Neural cell (in vitro differentiated cells): ENCODE results near the gene CCDC88C.
"Not testable (repeated sequence)": the region's sequence is repeated elsewhere in the genome, so short reads cannot be mapped to it uniquely, and the experiment has no call there.

Source experiments
- CTCF ChIP-seq: fragments of 450-650 bp; IDR thresholded peaks from 2 replicates; pipeline ENCODE4 v1.5.1; 2014; ENCODE audit warnings: antibody characterized with exemption, mild to moderate bottlenecking, moderate library complexity; ENCODE audit not compliant: poor library complexity, severe bottlenecking
- EP300 ChIP-seq: fragments of 450-650 bp; conservative IDR thresholded peaks from 2 replicates; pipeline ENCODE4 v1.6.1; 2014; ENCODE audit warnings: antibody characterized with exemption, mild to moderate bottlenecking, moderate library complexity; ENCODE audit not compliant: poor library complexity, severe bottlenecking
- EZH2 ChIP-seq: fragments of 200-600, 300-800 bp; shearing (Covaris generic), sonication (generic); IDR thresholded peaks from 2 replicates; pipeline ENCODE4 v1.6.1; 2014; ENCODE audit warnings: antibody characterized with exemption, low read length, borderline replicate concordance, mild to moderate bottlenecking; ENCODE audit not compliant: insufficient read depth, poor library complexity, severe bottlenecking
- MXI1 ChIP-seq: fragments of 450-650 bp; conservative IDR thresholded peaks from 2 replicates; pipeline ENCODE4 v1.6.1; 2014; ENCODE audit warnings: antibody characterized with exemption, mild to moderate bottlenecking; ENCODE audit not compliant: poor library complexity, severe bottlenecking
- POLR2AphosphoS5 ChIP-seq: IDR thresholded peaks from 2 replicates; pipeline ENCODE4 v1.6.1; 2012
- RAD21 ChIP-seq: fragments of 450-650 bp; conservative IDR thresholded peaks from 2 replicates; pipeline ENCODE4 v1.6.1; 2014; ENCODE audit warnings: antibody characterized with exemption, mild to moderate bottlenecking, moderate library complexity
- SMC3 ChIP-seq: fragments of 450-650 bp; conservative IDR thresholded peaks from 2 replicates; pipeline ENCODE4 v1.6.1; 2014; ENCODE audit warnings: antibody characterized with exemption, mild to moderate bottlenecking, moderate library complexity; ENCODE audit not compliant: poor library complexity
- TAF1 ChIP-seq: IDR thresholded peaks from 2 replicates; pipeline ENCODE4 v1.6.1; 2012; ENCODE audit warnings: low read depth
- TF ChIP-seq, protein P1 (sequence below): IDR thresholded peaks from 2 replicates; pipeline ENCODE4 v1.6.1; 2012; ENCODE audit warnings: borderline replicate concordance

DNA sequence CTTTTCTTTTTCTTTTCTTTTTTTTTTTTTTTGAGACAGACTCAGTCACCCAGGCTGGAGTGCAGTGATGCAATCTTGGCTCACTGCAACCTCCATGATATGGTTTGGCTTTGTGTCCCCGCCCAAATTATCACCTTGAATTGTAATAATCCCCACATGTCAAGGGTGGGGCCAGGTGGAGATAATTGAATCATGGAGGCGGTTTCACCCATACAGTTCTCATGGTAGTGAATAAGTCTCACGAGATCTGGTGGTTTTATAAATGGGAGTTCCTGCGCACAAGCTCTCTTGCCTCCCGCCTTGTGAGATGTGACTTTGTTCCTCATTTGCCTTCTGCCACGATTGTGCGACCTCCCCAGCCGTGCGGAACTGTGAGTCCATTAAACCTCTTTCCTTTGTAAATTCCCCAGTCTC, 7.9 kb upstream of the CCDC88C start:
- TF ChIP-seq EZH2, CTCF, RAD21, EP300, POLR2AphosphoS5, SMC3, TAF1, MXI1: not testable (repeated sequence)
- TF ChIP-seq, protein P1, sequence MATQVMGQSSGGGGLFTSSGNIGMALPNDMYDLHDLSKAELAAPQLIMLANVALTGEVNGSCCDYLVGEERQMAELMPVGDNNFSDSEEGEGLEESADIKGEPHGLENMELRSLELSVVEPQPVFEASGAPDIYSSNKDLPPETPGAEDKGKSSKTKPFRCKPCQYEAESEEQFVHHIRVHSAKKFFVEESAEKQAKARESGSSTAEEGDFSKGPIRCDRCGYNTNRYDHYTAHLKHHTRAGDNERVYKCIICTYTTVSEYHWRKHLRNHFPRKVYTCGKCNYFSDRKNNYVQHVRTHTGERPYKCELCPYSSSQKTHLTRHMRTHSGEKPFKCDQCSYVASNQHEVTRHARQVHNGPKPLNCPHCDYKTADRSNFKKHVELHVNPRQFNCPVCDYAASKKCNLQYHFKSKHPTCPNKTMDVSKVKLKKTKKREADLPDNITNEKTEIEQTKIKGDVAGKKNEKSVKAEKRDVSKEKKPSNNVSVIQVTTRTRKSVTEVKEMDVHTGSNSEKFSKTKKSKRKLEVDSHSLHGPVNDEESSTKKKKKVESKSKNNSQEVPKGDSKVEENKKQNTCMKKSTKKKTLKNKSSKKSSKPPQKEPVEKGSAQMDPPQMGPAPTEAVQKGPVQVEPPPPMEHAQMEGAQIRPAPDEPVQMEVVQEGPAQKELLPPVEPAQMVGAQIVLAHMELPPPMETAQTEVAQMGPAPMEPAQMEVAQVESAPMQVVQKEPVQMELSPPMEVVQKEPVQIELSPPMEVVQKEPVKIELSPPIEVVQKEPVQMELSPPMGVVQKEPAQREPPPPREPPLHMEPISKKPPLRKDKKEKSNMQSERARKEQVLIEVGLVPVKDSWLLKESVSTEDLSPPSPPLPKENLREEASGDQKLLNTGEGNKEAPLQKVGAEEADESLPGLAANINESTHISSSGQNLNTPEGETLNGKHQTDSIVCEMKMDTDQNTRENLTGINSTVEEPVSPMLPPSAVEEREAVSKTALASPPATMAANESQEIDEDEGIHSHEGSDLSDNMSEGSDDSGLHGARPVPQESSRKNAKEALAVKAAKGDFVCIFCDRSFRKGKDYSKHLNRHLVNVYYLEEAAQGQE: not testable (repeated sequence)
